WTC11 (cell line): ENCODE data around the gene RUSF1.

ENCODE experiments used
- CBFB ChIP-seq: sonication (generic); formaldehyde crosslinking; IDR thresholded peaks from 2 replicates; pipeline ENCODE4 v1.8.1; 2022; ENCODE audit warnings: mild to moderate bottlenecking, low read depth, missing genetic modification reagents
- CTCF ChIP-seq: fragments of 200-600 bp; IDR thresholded peaks from 2 replicates; pipeline ENCODE4 v1.8.0; 2022; ENCODE audit warnings: antibody characterized with exemption
- ELF4 ChIP-seq: sonication (generic); formaldehyde crosslinking; IDR thresholded peaks from 2 replicates; pipeline ENCODE4 v1.8.1; 2022; ENCODE audit warnings: low read depth, mild to moderate bottlenecking, moderate library complexity, missing genetic modification reagents
- GABPB1 ChIP-seq: sonication (generic); formaldehyde crosslinking; IDR thresholded peaks from 2 replicates; pipeline ENCODE4 v1.8.1; 2023; ENCODE audit warnings: mild to moderate bottlenecking, missing genetic modification reagents
- NR2C2 ChIP-seq: sonication (generic); formaldehyde crosslinking; IDR thresholded peaks from 2 replicates; pipeline ENCODE4 v1.8.0; 2022; ENCODE audit warnings: mild to moderate bottlenecking, missing genetic modification reagents
- TCF7 ChIP-seq: sonication (generic); formaldehyde crosslinking; IDR thresholded peaks from 2 replicates; pipeline ENCODE4 v1.8.0; 2022; ENCODE audit warnings: mild to moderate bottlenecking, low read depth, missing genetic modification reagents, moderate library complexity
- ZNF121 ChIP-seq: sonication (generic); formaldehyde crosslinking; IDR thresholded peaks from 2 replicates; pipeline ENCODE4 v1.8.0; 2023; ENCODE audit warnings: missing genetic modification reagents
- ZNF532 ChIP-seq: fragments of 250-450 bp; sonication (Bioruptor Pico); IDR thresholded peaks from 2 replicates; pipeline ENCODE4 v1.9.0; 2021; ENCODE audit warnings: mild to moderate bottlenecking, borderline replicate concordance
- TF ChIP-seq, protein P1 (sequence below): sonication (generic); formaldehyde crosslinking; IDR thresholded peaks from 2 replicates; pipeline ENCODE4 v1.8.0; 2022; ENCODE audit warnings: mild to moderate bottlenecking, missing genetic modification reagents
- TF ChIP-seq, protein P2 (sequence below): sonication (generic); formaldehyde crosslinking; IDR thresholded peaks from 2 replicates; pipeline ENCODE4 v1.8.1; 2023; ENCODE audit warnings: mild to moderate bottlenecking, missing genetic modification reagents, borderline replicate concordance
- TF ChIP-seq, protein P3 (sequence below): sonication (generic); formaldehyde crosslinking; IDR thresholded peaks from 2 replicates; pipeline ENCODE4 v1.8.1; 2022; ENCODE audit warnings: low read depth, missing genetic modification reagents, borderline replicate concordance
- TF ChIP-seq, protein P4 (sequence below): sonication (generic); formaldehyde crosslinking; IDR thresholded peaks from 2 replicates; pipeline ENCODE4 v1.8.1; 2023; ENCODE audit warnings: mild to moderate bottlenecking, missing genetic modification reagents, moderate library complexity
- TF ChIP-seq, protein P5 (sequence below): sonication (generic); formaldehyde crosslinking; IDR thresholded peaks from 2 replicates; pipeline ENCODE4 v1.8.1; 2022; ENCODE audit warnings: low read depth, mild to moderate bottlenecking, moderate library complexity, missing genetic modification reagents, borderline replicate concordance
- TF ChIP-seq, protein P6 (sequence below): sonication (generic); formaldehyde crosslinking; IDR thresholded peaks from 2 replicates; pipeline ENCODE4 v1.8.1; 2023; ENCODE audit warnings: mild to moderate bottlenecking, missing genetic modification reagents, moderate library complexity

- TF ChIP-seq CTCF (no peak), ELF4 (CRISPR knock-in tag) (no peak), GABPB1 (CRISPR knock-in tag) (no peak), NR2C2 (CRISPR knock-in tag) (no peak), CBFB (CRISPR knock-in tag) (no peak), TCF7 (CRISPR knock-in tag) (no peak), ZNF121 (CRISPR knock-in tag) (no peak), ZNF532 (CRISPR knock-in tag) (no peak)
- TF ChIP-seq, protein P1, sequence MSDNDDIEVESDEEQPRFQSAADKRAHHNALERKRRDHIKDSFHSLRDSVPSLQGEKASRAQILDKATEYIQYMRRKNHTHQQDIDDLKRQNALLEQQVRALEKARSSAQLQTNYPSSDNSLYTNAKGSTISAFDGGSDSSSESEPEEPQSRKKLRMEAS (CRISPR knock-in tag): no peak
- TF ChIP-seq, protein P2, sequence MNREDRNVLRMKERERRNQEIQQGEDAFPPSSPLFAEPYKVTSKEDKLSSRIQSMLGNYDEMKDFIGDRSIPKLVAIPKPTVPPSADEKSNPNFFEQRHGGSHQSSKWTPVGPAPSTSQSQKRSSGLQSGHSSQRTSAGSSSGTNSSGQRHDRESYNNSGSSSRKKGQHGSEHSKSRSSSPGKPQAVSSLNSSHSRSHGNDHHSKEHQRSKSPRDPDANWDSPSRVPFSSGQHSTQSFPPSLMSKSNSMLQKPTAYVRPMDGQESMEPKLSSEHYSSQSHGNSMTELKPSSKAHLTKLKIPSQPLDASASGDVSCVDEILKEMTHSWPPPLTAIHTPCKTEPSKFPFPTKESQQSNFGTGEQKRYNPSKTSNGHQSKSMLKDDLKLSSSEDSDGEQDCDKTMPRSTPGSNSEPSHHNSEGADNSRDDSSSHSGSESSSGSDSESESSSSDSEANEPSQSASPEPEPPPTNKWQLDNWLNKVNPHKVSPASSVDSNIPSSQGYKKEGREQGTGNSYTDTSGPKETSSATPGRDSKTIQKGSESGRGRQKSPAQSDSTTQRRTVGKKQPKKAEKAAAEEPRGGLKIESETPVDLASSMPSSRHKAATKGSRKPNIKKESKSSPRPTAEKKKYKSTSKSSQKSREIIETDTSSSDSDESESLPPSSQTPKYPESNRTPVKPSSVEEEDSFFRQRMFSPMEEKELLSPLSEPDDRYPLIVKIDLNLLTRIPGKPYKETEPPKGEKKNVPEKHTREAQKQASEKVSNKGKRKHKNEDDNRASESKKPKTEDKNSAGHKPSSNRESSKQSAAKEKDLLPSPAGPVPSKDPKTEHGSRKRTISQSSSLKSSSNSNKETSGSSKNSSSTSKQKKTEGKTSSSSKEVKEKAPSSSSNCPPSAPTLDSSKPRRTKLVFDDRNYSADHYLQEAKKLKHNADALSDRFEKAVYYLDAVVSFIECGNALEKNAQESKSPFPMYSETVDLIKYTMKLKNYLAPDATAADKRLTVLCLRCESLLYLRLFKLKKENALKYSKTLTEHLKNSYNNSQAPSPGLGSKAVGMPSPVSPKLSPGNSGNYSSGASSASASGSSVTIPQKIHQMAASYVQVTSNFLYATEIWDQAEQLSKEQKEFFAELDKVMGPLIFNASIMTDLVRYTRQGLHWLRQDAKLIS (CRISPR knock-in tag): no peak
- TF ChIP-seq, protein P3, sequence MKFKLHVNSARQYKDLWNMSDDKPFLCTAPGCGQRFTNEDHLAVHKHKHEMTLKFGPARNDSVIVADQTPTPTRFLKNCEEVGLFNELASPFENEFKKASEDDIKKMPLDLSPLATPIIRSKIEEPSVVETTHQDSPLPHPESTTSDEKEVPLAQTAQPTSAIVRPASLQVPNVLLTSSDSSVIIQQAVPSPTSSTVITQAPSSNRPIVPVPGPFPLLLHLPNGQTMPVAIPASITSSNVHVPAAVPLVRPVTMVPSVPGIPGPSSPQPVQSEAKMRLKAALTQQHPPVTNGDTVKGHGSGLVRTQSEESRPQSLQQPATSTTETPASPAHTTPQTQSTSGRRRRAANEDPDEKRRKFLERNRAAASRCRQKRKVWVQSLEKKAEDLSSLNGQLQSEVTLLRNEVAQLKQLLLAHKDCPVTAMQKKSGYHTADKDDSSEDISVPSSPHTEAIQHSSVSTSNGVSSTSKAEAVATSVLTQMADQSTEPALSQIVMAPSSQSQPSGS (CRISPR knock-in tag): no peak
- TF ChIP-seq, protein P4, sequence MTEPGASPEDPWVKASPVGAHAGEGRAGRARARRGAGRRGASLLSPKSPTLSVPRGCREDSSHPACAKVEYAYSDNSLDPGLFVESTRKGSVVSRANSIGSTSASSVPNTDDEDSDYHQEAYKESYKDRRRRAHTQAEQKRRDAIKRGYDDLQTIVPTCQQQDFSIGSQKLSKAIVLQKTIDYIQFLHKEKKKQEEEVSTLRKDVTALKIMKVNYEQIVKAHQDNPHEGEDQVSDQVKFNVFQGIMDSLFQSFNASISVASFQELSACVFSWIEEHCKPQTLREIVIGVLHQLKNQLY (CRISPR knock-in tag): no peak
- TF ChIP-seq, protein P5, sequence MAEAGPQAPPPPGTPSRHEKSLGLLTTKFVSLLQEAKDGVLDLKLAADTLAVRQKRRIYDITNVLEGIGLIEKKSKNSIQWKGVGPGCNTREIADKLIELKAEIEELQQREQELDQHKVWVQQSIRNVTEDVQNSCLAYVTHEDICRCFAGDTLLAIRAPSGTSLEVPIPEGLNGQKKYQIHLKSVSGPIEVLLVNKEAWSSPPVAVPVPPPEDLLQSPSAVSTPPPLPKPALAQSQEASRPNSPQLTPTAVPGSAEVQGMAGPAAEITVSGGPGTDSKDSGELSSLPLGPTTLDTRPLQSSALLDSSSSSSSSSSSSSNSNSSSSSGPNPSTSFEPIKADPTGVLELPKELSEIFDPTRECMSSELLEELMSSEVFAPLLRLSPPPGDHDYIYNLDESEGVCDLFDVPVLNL (CRISPR knock-in tag): no peak
- TF ChIP-seq, protein P6, sequence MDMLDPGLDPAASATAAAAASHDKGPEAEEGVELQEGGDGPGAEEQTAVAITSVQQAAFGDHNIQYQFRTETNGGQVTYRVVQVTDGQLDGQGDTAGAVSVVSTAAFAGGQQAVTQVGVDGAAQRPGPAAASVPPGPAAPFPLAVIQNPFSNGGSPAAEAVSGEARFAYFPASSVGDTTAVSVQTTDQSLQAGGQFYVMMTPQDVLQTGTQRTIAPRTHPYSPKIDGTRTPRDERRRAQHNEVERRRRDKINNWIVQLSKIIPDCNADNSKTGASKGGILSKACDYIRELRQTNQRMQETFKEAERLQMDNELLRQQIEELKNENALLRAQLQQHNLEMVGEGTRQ (CRISPR knock-in tag): no peak
Observed at GRCh38 chr16:31505483-31505882, 2.7 kb downstream of the RUSF1 start.
